ENCODE data around the gene BCL7A. TPM values are rescaled to one million over a fixed set of nuclear protein-coding genes. Genes with fewer than 3 reads are reported as not detected.

BCL7A gene
- total RNA-seq, 4 donors from 2014 or later = 0.26 to 12.2 (median 4.2) TPM

- intact Hi-C loops (cut with DNase I; ENCODE audit: low total_unique reads) = no loop called here
- peaks cover 14 to 25% of the 10 kb centered on the region in 2 donors for H3K4me1 ChIP-seq
- DNase-seq = peak in 1 of 2 donors; percentile 10
- no peaks in the 10 kb centered on the region for H3K27me3 ChIP-seq
- no peak for TF ChIP-seq POLR2A (IDR thresholded peaks at IDR 0.05)
- TF ChIP-seq CTCF (IDR thresholded peaks at IDR 0.05) = no peak
- no peaks in the 10 kb centered on the region for H3K36me3 ChIP-seq
- no peaks in the 10 kb centered on the region for H3K9me3 ChIP-seq
- no peak overlapping the region for H3K27ac ChIP-seq
- H3K4me3 ChIP-seq = no peak overlapping the region
Observed at GRCh38 chr12:122093098-122093883, 71.6 kb downstream of the BCL7A start.

GRCh38 chr12:122094137-122094734 lies 72.6 kb downstream of the BCL7A start:
- H3K27me3 ChIP-seq = no peaks in the 10 kb centered on the region
- H3K9me3 ChIP-seq = no peaks in the 10 kb centered on the region
- no peak overlapping the region for H3K4me3 ChIP-seq
- peak overlapping the region in 1 of 2 donors; percentile 41 for H3K27ac ChIP-seq
- TF ChIP-seq CTCF (IDR thresholded peaks at IDR 0.05) (no peak), POLR2A (IDR thresholded peaks at IDR 0.05) (no peak)
- intact Hi-C loops (cut with DNase I; ENCODE audit: low total_unique reads) = no loop called here
- peak in 1 of 2 donors; percentile 2 for DNase-seq
- peaks cover 14 to 29% of the 10 kb centered on the region in 2 donors for H3K4me1 ChIP-seq
- no peaks in the 10 kb centered on the region for H3K36me3 ChIP-seq

- peaks cover 14 to 33% of the 10 kb centered on the region in 2 donors for H3K4me1 ChIP-seq
- no peaks in the 10 kb centered on the region for H3K27me3 ChIP-seq
- no peak for TF ChIP-seq POLR2A (IDR thresholded peaks at IDR 0.05)
- no peak for DNase-seq
- intact Hi-C loops (cut with DNase I; ENCODE audit: low total_unique reads) = no loop called here
- peak overlapping the region in 1 of 2 donors; percentile 41 for H3K27ac ChIP-seq
- H3K4me3 ChIP-seq = no peak overlapping the region
- H3K9me3 ChIP-seq = no peaks in the 10 kb centered on the region
- no peaks in the 10 kb centered on the region for H3K36me3 ChIP-seq
Observed at GRCh38 chr12:122094735-122095631, 73.3 kb downstream of the BCL7A start.

- H3K4me3 ChIP-seq = no peak overlapping the region
- no peaks in the 10 kb centered on the region for H3K27me3 ChIP-seq
- H3K36me3 ChIP-seq = no peaks in the 10 kb centered on the region
- intact Hi-C loops (cut with DNase I; ENCODE audit: low total_unique reads) = no loop called here
- H3K9me3 ChIP-seq = no peaks in the 10 kb centered on the region
- DNase-seq = no peak
- peaks cover 10 to 32% of the 10 kb centered on the region in 2 donors for H3K4me1 ChIP-seq
- peak overlapping the region; percentile 73 to 82 for H3K27ac ChIP-seq
- TF ChIP-seq CTCF (IDR thresholded peaks at IDR 0.05) (no peak), POLR2A (IDR thresholded peaks at IDR 0.05) (no peak)
Observed at GRCh38 chr12:122096014-122096413, 74.3 kb downstream of the BCL7A start.

GRCh38 chr12:122096591-122097149 lies 75.0 kb downstream of the BCL7A start:
- intact Hi-C loops (cut with DNase I; ENCODE audit: low total_unique reads) = no loop called here
- TF ChIP-seq POLR2A (IDR thresholded peaks at IDR 0.05) (no peak), CTCF (IDR thresholded peaks at IDR 0.05) (no peak)
- no peaks in the 10 kb centered on the region for H3K36me3 ChIP-seq
- no peaks in the 10 kb centered on the region for H3K9me3 ChIP-seq
- no peak for DNase-seq
- no peak overlapping the region for H3K4me3 ChIP-seq
- H3K27ac ChIP-seq = peak overlapping the region; percentile 73 to 82
- H3K4me1 ChIP-seq = peaks cover 10 to 26% of the 10 kb centered on the region in 2 donors
- H3K27me3 ChIP-seq = no peaks in the 10 kb centered on the region
